Stimulated activated CD8-positive, alpha-beta memory T cell treated with anti-CD3 and anti-CD28 coated beads, Interleukin-15, amount 100 ng/mL, for 4 hours (primary cell): ENCODE results near the gene RBBP6.

ENCODE experiments used
- DNase-seq, 2 donors: peaks; one replicate each; pipeline ENCODE4 v3.0.0-alpha.2; 2020; ENCODE audit warnings: low read depth in 2 of 2

RBBP6 gene

DNA sequence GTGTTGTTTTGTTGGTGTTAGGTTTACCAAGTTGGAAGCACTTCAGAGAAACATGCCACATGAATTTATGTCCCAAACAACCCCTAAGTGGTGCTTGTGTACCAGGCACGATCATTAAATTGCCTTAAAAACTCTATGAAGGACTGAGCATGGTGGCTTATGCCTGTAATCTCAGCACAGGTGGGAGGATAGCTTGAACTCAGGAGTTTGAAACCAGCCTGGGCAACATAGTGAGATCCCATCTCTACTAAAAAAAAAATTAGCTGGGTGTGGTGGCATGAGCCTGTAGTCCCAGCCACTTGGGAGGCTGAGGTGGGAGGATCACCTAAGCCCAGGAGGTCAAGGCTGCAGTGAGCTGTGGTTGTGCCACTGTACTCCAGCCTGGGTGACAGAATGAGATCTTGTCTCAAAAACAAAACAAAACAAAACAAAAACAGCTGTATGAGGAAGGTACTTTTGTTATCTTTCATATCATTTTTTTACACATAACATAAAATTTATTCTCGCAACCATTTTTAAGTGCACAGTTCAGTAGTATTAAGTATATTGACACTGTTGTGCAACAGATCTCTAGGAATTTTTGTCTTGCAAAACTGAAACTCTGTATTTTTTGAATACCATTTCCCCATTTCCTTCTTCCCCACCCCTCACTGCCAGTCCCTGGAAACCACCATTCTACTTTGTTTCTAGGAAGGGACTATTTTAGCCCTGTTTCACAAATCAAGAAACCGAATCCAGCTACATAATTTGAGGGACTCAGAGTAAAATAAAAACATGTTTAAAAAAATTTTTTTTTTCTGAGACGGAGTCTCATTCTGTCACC, 14.3 kb upstream of the RBBP6 start:
- DNase-seq, result no peak

DNA sequence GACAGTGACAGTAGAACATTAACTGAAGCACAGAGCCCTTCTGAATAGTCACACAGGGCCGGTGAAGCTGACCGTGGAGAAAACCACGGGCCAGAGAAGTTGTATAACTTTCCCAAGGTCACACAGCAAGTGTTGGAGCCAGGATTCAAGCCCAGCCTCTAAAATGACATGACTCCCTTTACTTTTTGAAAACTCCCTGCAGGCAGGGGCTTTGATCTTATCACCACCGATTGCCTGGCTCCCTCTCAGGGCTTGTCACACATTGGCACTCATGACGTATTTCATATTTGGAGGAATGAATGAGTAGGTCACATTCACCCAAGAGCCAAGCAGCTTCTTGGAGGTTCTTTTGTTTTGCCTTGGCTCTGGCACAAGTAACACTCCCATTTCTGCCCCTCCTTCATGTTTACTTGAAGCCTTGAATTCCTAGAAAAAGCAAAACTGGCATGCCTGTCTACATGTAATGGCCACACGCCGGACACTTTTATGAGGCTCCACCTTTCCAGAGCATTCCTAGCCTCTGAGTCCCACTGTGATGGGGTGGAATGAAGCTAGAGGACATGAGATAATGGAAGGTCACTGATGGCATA, 13.3 kb upstream of the RBBP6 start:
- no peak for DNase-seq

DNA sequence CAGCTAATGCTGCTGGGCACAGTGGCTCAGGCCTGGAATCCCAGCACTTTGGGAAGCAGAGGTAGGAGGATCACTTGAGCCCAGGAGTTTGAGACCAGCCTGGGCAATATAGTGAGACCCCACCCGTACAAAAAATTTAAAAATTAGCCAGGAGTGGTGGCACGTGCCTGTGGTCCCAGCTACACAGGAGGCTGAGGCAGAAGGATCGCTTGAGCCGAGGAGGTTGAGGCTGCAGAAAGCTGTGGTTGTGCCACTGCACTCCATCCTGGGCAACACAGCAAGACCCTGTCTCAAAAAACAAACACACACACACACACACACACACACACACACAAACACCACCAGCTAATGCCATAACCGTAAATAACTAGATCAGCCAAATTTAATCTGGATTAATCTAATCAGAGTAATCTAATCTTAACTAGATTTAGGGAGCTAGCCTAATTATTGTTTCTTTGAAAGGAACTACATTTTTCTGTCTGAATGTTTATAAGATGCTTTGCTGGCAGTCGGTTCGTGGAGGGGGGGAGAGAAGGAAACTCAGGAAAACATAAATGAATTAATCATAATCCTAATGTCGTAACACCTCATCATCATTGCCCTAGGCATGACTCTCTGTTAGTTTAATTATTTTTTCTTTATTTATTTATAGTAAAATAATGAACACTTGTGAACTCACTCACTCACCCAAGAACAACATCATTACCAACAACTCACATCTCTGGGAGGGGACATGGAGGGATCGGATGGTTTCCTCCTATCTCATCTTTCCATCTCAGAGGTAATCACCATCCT, 12.5 kb upstream of the RBBP6 start:
- DNase-seq, result no peak

DNA sequence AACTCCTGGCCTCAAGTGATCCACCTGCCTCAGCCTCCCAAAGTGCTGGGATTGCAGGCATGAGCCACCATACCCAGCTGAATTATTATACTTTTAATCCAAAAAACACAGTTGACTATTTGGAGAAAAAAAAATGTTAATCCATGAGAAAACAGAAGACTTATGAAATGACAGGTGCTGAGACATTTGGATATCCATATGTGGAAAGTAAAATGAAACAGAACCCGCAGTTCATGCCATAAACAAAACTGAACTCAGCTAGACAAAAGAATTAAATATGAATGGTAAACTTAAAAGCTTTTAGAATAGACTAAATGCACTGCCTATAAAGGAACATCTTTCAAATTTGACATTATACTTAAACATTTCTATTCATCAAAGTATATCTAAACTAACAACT, 8.2 kb upstream of the RBBP6 start:
- DNase-seq, result no peak

DNA sequence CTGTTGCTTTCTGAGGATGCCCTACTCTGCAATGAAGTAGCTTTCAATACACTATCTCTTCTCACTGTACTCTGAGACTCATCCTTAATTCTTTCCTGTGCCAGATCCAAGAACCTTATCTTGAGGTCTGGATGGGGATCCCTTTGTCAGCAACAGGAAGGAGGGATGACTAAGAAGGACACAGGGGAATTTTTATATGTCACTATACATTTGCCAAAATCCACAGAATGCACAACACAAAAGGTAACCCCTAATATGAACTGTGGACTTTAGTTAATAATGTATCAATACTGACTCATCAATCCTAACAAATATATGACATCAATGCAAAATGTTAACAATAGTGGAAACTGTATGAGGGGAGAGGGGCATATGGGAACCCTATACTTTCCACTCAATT, 4.7 kb upstream of the RBBP6 start:
- no peak for DNase-seq

DNA sequence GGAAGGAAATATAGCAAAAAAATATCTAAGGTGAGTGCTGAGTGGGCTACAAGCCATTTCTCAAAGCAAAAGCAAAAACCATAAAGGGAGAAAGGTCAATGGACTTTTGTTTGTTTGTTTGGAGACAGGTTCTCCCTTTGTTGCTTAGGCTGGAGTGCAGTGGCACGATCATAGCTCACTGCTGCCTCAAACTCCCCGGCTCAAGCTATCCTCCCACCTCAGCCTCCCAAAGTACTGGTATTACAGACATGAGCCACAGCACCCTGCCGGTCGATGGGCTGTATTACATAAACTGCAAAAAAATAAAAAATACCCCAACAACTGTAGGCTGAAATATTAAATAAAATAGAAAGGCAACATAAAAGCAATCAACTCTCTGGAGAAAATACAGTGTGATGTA, 3.5 kb upstream of the RBBP6 start:
- DNase-seq, result no peak

DNA sequence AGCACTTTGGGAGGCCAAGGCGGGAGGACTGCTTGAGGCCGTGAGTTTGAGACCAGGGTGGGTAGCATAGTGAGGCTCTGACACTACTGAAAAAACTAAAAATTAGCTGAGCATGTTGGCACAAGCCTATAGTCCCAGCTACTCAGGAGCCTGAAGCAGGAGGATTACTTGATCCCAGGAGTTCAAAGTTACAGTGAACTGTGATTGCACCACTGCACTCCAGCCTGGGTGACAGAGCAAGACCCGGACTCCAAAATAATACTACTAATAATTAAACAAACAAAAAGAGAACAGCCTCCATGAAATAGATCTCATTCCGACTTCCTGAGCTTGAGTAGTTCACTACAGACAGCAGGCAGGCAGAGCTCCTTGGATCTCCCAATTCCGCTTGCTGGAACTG, 2.7 kb upstream of the RBBP6 start:
- no peak for DNase-seq

DNA sequence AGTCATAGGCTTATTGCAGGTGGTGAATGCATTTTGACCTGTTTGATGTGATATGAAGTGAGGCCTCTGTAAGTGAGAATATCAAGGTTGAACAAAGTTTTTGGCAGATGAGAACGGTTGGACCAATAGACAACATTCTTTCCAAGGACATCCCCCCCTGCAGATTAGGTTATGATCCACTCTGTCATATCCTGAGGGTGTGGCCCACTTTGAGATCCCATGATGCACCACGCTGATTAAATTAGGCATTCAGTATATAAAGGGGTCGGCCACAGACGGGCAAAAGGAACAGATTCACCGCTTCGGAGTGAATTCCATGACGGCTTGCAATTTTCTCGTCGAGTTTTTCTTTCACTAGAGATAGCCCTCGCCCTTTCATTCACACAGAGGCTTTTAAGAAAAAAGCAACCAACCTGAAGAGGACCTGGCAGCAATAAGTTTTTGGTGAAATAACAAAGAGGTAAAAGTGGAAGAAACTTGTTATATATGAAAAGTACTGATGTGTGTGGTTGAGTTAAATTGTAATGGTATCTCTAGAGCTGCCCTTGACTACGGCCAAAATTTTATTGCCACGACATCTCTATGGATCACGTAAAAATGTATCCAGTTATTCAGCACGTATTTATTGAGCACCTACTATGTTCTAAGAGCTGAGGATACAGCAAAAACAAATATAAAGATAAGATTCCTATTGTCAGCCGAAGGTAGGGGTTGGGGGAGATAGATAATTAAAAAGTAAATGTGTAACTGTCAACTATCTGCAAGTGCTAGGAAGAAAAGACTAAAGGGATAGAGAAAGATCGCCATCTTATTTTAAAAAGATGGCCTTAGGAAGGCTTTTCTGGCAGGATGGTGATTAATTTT, 1.7 kb upstream of the RBBP6 start:
- no peak for DNase-seq

DNA sequence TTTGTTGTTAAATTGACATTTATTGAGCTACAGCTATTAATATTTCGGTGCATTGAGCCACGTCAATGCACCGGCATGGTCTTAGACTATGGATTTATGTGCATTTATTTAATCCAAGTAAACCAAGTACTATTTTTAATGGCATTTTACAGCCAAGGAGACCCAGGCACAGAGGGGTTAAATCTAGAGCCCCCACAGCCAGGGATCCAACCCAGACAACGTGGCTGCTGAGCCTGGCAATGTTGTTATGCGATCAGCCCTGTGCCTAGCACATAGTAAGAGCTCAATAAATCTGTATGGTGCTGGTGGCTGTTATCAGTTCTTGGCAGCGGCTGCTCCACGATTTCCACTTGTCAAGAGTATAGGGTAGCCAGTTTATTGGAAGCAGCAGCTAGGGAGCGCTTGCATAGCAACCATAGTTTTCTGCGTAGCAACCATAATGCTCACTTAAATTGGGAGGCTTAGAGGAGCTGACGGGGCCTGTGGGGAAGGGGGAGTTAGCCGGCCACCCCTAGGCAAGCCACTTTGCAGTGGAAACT, 541 bp upstream of the RBBP6 start:
- no peak for DNase-seq

DNA sequence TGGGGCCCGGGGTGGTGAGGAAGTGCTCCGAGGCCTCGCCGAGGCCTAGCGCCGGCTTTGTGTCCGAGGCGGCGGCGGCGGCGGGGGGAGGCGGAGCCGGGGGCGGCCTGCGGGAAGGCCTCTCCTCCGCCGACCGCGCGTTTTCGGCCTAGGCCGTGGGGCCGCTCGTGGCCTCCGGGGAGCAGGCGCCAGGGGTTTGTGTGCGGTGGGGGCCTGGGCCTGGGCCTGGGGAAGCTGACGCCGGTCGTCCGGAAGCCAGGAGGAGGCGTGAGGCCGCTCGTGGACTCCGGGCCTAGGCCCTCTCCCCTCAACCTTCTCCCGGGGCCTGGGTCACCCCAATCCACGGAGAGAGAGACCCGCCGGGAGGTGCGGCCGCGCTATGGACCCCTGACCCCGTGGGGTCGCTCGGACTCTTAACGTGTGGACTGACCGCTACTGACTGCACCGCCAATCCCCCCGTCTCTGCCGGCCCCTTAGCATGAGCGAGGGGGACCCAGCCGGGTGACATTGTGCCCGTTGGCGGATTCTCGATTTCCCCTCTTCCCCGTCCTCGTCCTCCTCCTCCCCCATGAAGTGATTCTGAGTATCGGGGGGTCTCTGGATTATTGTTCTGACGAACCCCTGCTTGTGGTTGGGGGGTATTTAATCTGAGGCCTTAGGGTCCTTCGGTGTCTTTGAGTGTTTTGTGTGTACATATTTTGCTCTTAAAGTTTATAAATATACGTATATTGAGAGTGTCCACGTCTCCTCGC, 660 bp downstream of the RBBP6 start:
- peak; percentile 27 to 40 for DNase-seq

DNA sequence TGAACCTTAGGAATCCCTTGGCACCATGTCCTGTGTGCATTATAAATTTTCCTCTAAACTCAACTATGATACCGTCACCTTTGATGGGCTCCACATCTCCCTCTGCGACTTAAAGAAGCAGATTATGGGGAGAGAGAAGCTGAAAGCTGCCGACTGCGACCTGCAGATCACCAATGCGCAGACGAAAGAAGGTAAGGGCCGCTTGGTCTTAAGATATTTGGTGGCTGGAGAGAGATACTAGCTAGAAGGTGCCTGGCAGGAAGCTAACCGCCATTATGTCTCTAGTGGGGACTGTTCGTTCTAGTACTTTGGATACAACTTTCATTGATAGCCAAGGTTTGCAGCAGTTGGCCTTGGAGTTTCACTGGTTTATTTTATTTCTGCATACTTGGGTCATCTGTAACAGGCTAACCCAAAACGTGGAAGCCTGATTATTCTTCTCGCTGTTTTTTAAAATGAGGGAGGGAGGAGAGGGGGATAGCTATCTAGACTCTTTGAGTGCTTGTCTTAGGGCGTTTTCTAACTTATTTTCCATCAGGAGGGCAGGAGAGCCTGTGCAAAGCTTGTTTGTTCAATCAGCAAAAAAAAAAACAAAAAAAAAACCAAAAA, 1.3 kb downstream of the RBBP6 start:
- no peak for DNase-seq

DNA sequence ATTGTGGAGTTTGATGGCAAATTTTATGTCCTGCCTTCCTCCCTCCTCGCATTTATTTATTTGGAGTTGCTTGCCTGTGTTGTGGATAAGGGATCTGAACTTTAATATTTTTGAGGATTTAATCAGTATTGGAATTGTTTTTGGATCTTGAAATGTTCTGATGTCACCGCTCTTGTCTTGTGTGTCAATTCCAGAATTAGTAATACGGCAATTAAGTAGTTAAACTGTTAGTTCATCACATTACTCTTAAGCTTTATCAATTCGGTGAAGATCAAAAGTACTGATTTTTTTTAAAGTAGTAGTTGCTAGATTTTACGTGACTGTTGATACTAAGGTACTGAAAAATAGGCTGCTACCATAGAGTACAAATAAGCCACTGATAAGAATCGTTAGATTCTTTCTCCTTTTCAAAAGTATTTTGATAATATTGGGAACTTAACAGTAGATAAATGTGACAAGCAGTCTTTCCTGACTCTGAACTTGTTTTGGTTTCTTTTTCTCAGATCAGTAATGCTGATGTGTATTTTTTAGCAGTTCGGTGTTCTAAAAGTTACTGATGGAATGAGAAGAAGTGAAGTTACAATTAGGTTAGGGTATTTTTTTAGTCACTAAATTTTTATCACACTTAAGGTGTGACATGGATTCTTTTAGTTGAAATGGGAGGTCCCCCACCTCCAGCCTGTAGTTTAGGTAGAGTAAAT, 2.0 kb downstream of the RBBP6 start:
- no peak for DNase-seq

DNA sequence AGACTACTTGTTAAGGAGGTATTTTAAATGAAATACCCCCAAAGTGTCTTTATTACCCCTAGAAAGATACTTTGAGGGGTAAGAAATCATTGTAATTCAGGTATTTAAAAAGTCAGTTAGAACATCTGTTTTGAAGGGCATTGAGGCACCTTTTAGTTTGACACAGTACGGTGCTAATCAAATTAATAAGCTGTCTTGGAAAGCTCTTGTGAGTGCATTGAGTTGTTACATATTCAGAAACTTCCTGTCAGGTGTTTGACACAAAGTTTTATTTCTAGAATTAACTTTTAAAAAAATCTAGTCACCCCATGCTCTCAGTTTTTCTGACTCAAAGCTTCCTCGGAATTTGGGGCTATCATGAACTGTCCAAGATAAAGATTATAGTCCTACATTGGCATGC, 4.6 kb downstream of the RBBP6 start:
- no peak for DNase-seq

DNA sequence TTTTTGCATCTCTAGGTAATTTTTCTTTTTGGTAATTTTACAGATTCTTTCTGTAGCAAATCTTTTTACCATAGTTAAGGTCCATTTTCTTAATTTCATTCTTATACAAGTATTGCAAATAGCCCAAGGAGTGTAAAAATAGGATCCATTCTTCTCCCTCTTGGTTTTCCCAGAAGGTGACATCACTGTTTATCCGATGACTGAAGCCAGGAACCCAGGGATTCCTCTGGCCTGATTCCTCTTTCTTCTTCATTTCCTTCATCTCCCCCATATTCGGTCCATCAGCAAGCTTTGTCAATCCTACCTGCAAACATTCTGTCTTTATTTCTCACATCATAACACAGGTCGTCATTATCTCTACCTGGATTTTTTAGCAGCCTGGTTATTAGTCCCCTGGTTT, 5.3 kb downstream of the RBBP6 start:
- DNase-seq, result no peak

DNA sequence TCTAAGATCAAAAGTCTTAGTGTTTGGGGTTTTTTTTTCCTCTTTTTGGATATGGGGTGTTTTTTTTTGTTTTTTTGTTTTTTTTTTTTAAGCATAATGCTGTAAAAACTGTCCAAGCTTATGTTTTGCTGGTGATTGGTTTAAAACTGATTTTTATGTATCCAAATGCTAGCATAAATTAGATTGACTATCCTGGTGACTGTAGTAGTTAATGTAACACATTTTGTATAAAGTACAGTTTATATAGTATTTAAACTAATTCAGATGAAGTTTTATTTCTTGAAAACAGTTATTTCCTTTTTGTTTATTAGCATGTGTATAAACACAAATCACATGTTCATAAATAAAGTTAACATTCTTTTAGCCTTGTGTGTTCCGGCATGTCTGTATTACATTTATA, 10.9 kb downstream of the RBBP6 start:
- DNase-seq, result no peak

DNA sequence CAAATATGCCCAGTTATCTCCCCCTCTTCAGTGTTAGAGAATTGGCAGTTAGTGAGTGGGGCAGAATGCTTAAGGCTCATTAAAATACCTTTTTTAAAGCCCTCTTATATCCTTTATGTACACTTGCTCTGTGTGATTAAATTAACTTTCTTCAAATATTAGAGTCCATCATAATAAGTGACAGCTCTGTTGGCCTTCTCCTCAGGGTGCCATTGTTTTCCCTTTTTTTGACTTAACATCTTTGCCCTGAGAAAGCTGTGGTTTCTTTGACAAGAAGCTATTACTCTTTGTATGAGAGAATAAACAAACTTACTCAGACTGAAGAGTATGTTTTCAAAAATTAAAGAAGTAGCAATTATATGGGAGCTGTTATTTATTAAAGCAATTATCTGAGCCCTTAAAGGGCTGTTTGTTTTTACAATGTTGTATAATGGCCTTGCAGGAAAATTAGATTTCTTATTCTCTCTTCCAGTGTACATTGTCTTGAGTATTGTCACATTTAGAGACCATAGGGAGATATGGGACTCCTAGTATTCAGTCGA, 13.4 kb downstream of the RBBP6 start:
- no peak for DNase-seq

DNA sequence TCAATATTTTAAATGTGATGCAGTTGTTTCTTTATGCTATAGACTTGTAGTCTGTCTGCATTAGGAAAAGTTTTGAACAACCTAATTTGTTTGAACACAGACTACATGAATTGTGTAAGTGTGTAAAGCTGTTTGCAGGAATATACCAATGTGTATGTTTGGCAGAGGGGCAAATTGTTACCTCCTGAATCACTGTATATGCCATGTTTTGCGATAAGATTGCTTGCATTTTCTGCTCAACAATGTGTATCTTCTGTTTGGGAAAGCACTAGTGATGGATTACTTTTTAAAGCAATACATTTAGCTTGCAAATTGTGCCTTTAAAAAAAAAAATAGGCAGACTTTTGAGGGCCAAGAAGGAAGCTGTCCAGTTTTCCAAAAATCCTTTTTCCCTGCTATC, 14.6 kb downstream of the RBBP6 start:
- no peak for DNase-seq

DNA sequence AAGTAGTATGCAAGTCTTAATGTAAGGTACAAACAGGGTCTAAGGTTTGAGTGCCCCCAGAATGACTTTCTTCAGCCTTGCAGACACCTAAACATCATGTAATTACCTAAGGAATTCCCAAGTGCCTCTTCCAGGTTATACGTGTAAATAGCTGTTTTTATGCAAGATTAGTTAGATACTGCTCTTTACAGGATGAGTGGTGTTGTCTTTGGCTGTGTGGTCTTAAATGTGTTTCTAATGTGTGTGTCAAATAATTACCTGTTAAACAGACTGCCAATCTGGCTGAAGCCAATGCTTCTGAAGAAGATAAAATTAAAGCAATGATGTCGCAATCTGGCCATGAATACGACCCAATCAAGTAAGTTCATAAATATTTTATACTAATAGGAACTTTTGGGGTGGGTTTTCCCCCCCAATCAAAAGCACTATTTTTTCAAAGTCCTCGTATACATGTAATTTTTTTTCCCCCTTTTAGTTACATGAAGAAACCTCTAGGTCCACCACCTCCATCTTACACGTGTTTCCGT, 16.0 kb downstream of the RBBP6 start:
- DNase-seq, result no peak

DNA sequence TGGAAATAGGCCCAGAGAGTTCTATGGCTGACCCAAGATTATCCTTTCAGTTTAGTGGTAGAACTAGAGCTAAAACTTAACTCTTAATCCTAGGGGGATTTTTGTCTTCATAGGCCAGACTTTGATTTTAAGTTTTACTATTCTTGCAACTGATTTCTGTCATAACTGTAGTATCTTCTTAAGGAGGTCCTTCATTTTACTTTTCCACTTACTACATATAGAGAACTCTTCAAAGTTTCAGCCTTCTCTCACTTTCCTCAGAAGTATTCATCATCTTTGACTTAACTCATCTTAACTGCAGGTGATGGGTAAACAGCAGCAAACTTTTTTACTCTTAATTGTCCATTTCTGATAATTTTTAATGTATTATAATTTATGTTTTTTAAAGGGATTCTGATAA, 23.4 kb downstream of the RBBP6 start:
- no peak for DNase-seq
